Measurements from ENCODE around the gene RALBP1. TPM values are rescaled to one million over a fixed set of nuclear protein-coding genes. Genes with fewer than 3 reads are reported as not detected.
"Not testable (repeated sequence)": the region's sequence is repeated elsewhere in the genome, so short reads cannot be mapped to it uniquely, and the experiment has no call there.

The RALBP1 gene
- total and polyA plus RNA-seq, 4 donors = 31.3 to 55.3 (median 53.8) TPM

DNA sequence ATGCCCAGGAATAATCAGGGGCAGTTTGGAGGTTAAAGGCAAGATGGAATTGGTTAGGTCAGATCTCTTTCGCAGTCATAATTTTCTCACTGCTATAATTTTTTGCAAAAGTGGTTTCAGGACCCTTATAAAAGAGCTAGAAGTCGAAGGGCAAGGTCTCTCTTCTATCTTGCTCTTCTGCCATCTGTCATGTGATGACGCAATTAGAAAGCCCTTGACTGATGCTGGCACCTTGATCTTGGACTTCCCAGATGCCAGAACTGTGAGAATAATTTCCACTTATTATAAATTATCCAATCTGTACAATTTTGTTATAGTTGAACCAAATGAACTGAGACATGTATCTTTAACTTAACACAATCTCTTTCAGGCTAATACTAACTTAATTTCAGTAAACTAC, 6.3 kb upstream of the RALBP1 start:
- WGBS, 2 donors = 87 to 88% methylated on average over 3 of the region's 3 CpGs
- intact Hi-C loops (cut with DNase I) = no loop called here
- Histone ChIP-seq H3K36me3 (ENCODE audit: control insufficient read depth in 1 of 2, insufficient read depth in 2 of 2, low read length in 1 of 2) (no peaks in the 10 kb centered on the region), H3K9me3 (ENCODE audit: control insufficient read depth, low read length) (no peaks in the 10 kb centered on the region), H3K27ac (ENCODE audit: low read depth in 1 of 2, low read length in 2 of 2) (no peak overlapping the region), H3K4me1 (ENCODE audit: control insufficient read depth in 1 of 2, insufficient read depth in 2 of 2, low read length in 2 of 2) (peaks cover 0 to 2% of the 10 kb centered on the region in 2 donors), H3K4me3 (ENCODE audit: low read length in 2 of 2) (no peak overlapping the region), H3K27me3 (ENCODE audit: control insufficient read depth in 1 of 2, insufficient read depth in 2 of 2, low read length in 1 of 2) (no peaks in the 10 kb centered on the region)
- no peak for ATAC-seq (ENCODE audit: low FRiP score)
- no peak for DNase-seq

DNA sequence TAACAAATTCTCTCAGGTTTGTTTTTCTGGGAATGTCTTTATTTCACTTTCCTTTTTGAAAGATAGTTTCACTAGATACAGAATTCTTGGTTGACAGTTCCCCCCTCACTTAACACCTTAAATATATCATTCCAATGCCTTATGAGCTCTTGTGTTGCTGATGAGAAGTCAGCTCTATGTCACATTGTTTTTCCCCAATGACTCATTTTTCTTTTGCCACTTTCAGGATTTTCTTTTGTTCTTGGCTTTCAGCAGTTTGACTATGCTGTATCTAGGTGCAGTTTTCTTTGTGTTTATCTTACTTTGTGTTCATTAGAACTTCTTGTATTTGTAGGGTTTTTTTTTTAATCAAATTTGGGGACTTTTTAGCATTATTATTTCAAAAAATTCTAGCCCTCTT, 5.6 kb upstream of the RALBP1 start:
- no peaks in the 10 kb centered on the region for H3K27me3 ChIP-seq (ENCODE audit: control insufficient read depth in 1 of 2, insufficient read depth in 2 of 2, low read length in 1 of 2)
- H3K4me3 ChIP-seq (ENCODE audit: low read length in 2 of 2) = no peak overlapping the region
- H3K36me3 ChIP-seq (ENCODE audit: control insufficient read depth in 1 of 2, insufficient read depth in 2 of 2, low read length in 1 of 2) = no peaks in the 10 kb centered on the region
- no peak for DNase-seq
- intact Hi-C loops (cut with DNase I) = loop anchor here (10.0 kb wide), 2 partner anchors 105 to 135 kb away; partner anchors contain the start of gene TWSG1 (in 1 of the 2)
- no peak for ATAC-seq (ENCODE audit: low FRiP score)
- H3K27ac ChIP-seq (ENCODE audit: low read depth in 1 of 2, low read length in 2 of 2) = no peak overlapping the region
- peaks cover 0 to 2% of the 10 kb centered on the region in 2 donors for H3K4me1 ChIP-seq (ENCODE audit: control insufficient read depth in 1 of 2, insufficient read depth in 2 of 2, low read length in 2 of 2)
- H3K9me3 ChIP-seq (ENCODE audit: control insufficient read depth, low read length) = no peaks in the 10 kb centered on the region

DNA sequence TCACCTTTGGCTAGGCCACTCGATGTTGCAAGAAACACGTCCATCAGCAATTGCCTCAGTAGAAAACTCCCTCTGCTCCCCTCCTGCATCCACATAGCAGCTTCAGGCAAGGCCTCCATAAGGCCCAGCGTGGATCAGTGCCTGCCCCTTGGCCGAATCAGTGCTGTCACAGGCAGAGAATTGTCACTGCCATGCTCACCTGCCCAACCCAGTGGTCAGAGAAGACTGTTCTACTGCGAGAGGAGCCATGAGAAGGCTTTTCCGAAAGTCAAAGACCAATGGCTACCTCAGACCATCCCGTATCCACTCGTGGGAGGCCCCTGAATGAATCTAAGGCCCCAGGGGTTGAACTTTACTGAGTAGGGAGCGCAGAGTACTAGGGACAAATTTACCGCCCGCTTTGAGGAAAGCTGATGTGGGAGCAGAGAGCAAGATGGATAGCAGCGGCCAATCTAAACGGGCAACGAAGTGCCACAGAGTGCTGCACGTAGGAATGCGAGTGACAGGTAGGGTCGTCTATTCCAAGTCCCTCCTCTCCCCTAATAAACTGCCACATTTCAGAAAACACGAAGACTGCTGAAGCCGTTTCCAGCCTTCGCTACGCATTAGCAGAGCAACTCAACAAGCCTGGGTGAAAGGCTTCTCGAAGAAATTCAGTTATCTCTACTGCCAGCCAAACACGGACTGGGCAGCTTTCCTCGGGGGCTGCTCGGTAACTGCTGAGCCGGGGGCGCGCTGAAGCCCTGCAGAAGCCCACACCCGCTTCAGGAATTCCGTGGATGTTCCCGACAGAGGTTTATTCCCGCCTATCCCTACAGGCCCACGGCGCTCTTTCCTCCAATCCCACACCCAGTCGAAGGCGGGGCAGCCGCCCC, 968 bp upstream of the RALBP1 start:
- 20 to 21% methylated on average over 37 of the region's 37 CpGs for WGBS, 2 donors
- no peak for DNase-seq
- H3K27ac ChIP-seq (ENCODE audit: low read depth in 1 of 2, low read length in 2 of 2) = peak overlapping the region in 1 of 2 donors; percentile 96
- H3K27me3 ChIP-seq (ENCODE audit: control insufficient read depth in 1 of 2, insufficient read depth in 2 of 2, low read length in 1 of 2) = no peaks in the 10 kb centered on the region
- no peaks in the 10 kb centered on the region for H3K36me3 ChIP-seq (ENCODE audit: control insufficient read depth in 1 of 2, insufficient read depth in 2 of 2, low read length in 1 of 2)
- intact Hi-C loops (cut with DNase I) = loop anchor here (10.0 kb wide), 2 partner anchors 110 to 140 kb away; partner anchors contain the start of gene TWSG1 (in 1 of the 2)
- H3K4me1 ChIP-seq (ENCODE audit: control insufficient read depth in 1 of 2, insufficient read depth in 2 of 2, low read length in 2 of 2) = peaks cover 0 to 2% of the 10 kb centered on the region in 2 donors
- ATAC-seq (ENCODE audit: low FRiP score) = peak; percentile 90
- peak overlapping the region; percentile 46 to 50 for H3K4me3 ChIP-seq (ENCODE audit: low read length in 2 of 2)
- no peaks in the 10 kb centered on the region for H3K9me3 ChIP-seq (ENCODE audit: control insufficient read depth, low read length)

DNA sequence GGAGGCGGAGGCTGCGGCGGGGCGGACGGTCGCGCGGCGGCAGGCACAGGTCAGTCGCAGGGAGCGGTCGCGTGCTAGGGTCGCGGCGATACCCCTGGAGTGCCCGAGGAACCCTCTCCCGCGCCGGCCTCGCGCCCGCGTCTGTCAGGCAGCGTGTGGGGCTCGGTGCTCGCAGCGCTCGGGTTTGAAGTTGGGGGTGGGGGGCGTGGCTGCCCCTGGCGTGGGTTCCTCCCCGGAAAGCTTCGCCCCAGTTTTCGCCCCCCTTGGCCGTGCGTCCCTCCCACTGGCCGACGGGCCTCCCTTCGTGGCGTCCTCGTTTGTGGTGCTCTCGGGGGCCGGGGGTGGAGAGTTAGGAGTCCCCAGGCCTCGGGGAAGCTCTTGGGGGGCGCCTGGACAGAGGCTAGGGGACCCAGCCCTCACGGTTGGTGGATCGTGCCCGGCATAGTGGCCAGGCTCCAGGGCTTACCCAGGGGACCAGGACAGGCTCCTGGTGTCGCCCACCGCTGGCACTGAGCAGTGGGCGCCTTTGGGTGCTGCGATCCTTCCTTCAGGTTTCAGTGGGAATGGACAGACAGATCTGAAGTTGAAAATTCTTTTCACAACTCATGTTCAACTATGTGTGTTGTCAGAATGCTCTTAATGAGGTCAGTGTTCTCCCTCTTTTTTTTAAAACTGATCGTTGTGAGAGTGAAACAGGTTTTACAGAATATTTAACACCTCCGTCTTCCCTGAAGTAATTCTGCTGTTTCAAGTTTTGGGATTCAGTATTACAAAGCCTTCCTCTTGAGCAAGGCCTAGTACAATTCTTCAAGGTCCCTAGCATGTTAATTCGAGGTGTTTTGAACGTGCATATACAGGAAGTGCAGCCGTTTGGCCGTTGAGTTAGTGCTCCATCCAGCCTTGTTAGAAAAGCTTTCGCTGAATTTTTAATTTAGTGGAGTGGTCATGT, 604 bp downstream of the RALBP1 start:
- Histone ChIP-seq H3K9me3 (ENCODE audit: control insufficient read depth, low read length) (no peaks in the 10 kb centered on the region), H3K27ac (ENCODE audit: low read depth in 1 of 2, low read length in 2 of 2) (peak overlapping the region in 1 of 2 donors; percentile 41), H3K27me3 (ENCODE audit: control insufficient read depth in 1 of 2, insufficient read depth in 2 of 2, low read length in 1 of 2) (no peaks in the 10 kb centered on the region), H3K36me3 (ENCODE audit: control insufficient read depth in 1 of 2, insufficient read depth in 2 of 2, low read length in 1 of 2) (no peaks in the 10 kb centered on the region), H3K4me3 (ENCODE audit: low read length in 2 of 2) (peak overlapping the region; percentile 61 to 91), H3K4me1 (ENCODE audit: control insufficient read depth in 1 of 2, insufficient read depth in 2 of 2, low read length in 2 of 2) (peaks cover 0 to 2% of the 10 kb centered on the region in 2 donors)
- intact Hi-C loops (cut with DNase I) = loop anchor here (1.0 to 10.0 kb wide), 3 partner anchors 111 to 142 kb away; partner anchors contain the start of gene TWSG1 (in 2 of the 2)
- DNase-seq (no peak), ATAC-seq (ENCODE audit: low FRiP score) (no peak)
- 0 to 1% methylated on average over 57 to 59 of the region's 59 CpGs for WGBS, 2 donors

DNA sequence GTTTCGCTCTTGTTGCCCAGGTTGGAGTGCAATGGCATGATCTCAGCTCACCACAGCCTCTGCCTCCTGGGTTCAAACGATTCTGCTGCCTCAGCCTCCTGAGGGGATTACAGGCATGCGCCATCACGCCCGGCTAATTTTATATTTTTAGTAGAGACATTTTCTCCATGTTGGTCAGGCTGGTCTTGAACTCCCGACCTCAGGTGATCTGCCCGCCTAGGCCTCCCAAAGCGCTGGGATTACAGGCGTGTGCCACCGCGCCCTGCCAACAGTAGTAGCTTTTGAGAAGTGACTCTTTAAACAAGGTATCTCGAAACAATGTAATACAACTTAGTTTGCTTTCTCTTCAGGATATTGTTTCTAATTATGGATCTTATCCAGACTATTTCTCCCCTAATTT, 1.6 kb downstream of the RALBP1 start:
- DNase-seq; H3K4me3 ChIP-seq (ENCODE audit: low read length in 2 of 2); H3K9me3 ChIP-seq (ENCODE audit: control insufficient read depth, low read length); H3K36me3 ChIP-seq (ENCODE audit: control insufficient read depth in 1 of 2, insufficient read depth in 2 of 2, low read length in 1 of 2); ATAC-seq (ENCODE audit: low FRiP score); H3K4me1 ChIP-seq (ENCODE audit: control insufficient read depth in 1 of 2, insufficient read depth in 2 of 2, low read length in 2 of 2); H3K27me3 ChIP-seq (ENCODE audit: control insufficient read depth in 1 of 2, insufficient read depth in 2 of 2, low read length in 1 of 2); H3K27ac ChIP-seq (ENCODE audit: low read depth in 1 of 2, low read length in 2 of 2): not testable (repeated sequence)
- intact Hi-C loops (cut with DNase I) = loop anchor here (10.0 kb wide), 2 partner anchors 112 to 142 kb away; partner anchors contain the start of gene TWSG1 (in 1 of the 2)
- 78 to 80% methylated on average over 12 of the region's 12 CpGs for WGBS, 2 donors

DNA sequence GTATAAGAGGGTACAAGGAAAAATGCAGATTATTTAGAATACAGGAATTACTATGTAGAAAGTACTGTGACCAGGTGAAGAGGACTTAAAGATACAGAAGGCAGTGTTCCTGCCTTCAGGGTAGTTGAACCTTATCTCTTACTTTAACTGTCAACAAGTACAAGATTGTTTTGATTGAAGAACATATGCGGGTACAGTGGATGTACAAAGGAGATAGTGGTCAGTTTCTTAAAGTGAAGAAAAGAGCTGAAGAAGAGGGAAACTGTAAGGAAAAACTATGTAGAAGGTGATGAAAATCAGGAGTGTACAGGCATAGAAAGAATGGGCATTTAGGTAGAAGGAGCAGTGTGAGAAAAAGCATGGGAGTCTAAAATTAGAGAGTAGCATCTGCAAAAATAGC, 2.2 kb downstream of the RALBP1 start:
- Histone ChIP-seq H3K36me3 (ENCODE audit: control insufficient read depth in 1 of 2, insufficient read depth in 2 of 2, low read length in 1 of 2) (no peaks in the 10 kb centered on the region), H3K4me1 (ENCODE audit: control insufficient read depth in 1 of 2, insufficient read depth in 2 of 2, low read length in 2 of 2) (peaks cover 0 to 2% of the 10 kb centered on the region in 2 donors), H3K4me3 (ENCODE audit: low read length in 2 of 2) (no peak overlapping the region), H3K27me3 (ENCODE audit: control insufficient read depth in 1 of 2, insufficient read depth in 2 of 2, low read length in 1 of 2) (no peaks in the 10 kb centered on the region), H3K27ac (ENCODE audit: low read depth in 1 of 2, low read length in 2 of 2) (no peak overlapping the region), H3K9me3 (ENCODE audit: control insufficient read depth, low read length) (no peaks in the 10 kb centered on the region)
- DNase-seq = no peak
- intact Hi-C loops (cut with DNase I) = loop anchor here (10.0 kb wide), 2 partner anchors 113 to 143 kb away; partner anchors contain the start of gene TWSG1 (in 1 of the 2)
- WGBS, 2 donors = 49 to 68% methylated on average over 1 of the region's 1 CpG
- no peak for ATAC-seq (ENCODE audit: low FRiP score)

DNA sequence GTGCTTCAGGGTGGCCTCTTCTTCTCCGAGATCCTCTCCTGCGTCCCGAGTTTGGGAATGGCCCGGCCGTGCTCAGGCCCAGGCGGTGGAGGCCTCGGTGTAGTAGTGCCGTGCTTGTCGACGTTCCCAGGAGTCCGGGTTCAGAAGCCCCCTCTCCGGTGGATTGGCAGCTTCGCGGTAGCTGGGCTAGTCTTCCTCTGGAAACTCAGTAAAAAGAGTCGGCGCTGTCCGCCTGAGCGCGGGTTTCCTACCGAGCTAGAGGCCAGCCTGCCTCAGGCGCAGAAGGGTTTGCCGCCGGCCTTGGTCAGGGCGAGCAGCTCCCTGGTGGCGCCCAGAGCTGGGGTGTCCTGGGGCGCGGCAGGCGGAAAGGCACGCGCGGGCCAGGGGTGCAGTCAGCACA, 3.2 kb downstream of the RALBP1 start:
- Histone ChIP-seq H3K36me3 (ENCODE audit: control insufficient read depth in 1 of 2, insufficient read depth in 2 of 2, low read length in 1 of 2) (no peaks in the 10 kb centered on the region), H3K27me3 (ENCODE audit: control insufficient read depth in 1 of 2, insufficient read depth in 2 of 2, low read length in 1 of 2) (no peaks in the 10 kb centered on the region), H3K4me3 (ENCODE audit: low read length in 2 of 2) (no peak overlapping the region), H3K27ac (ENCODE audit: low read depth in 1 of 2, low read length in 2 of 2) (no peak overlapping the region), H3K9me3 (ENCODE audit: control insufficient read depth, low read length) (no peaks in the 10 kb centered on the region), H3K4me1 (ENCODE audit: control insufficient read depth in 1 of 2, insufficient read depth in 2 of 2, low read length in 2 of 2) (peaks cover 0 to under 1% of the 10 kb centered on the region in 2 donors)
- DNase-seq = peak in 1 of 2 donors; percentile 68
- ATAC-seq (ENCODE audit: low FRiP score) = no peak
- 93 to 94% methylated on average over 29 to 31 of the region's 31 CpGs for WGBS, 2 donors
- intact Hi-C loops (cut with DNase I) = loop anchor here (10.0 kb wide), 2 partner anchors 114 to 144 kb away; partner anchors contain the start of gene TWSG1 (in 1 of the 2)

DNA sequence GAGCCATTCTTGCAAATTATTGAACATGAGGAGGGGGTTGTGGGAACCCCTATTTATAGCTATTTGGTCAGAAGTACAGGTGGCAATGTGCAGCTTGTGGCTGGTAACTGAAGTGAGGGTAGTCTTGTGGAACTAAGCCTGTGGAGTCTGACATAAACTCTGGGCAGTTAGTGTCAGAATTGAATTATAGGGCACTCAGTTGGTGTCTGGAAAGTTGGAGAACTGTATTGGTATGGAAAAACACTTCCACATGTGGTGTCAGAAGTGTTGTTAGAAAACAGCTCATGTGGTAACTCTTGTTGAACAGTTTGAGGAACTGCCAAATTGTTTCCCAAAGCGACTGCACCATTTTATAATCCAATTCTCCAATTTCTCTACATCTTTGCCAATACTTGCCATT, 7.5 kb downstream of the RALBP1 start:
- WGBS, 2 donors = 90 to 97% methylated on average over 1 of the region's 1 CpG
- Histone ChIP-seq H3K9me3 (ENCODE audit: control insufficient read depth, low read length) (no peaks in the 10 kb centered on the region), H3K36me3 (ENCODE audit: control insufficient read depth in 1 of 2, insufficient read depth in 2 of 2, low read length in 1 of 2) (no peaks in the 10 kb centered on the region), H3K27me3 (ENCODE audit: control insufficient read depth in 1 of 2, insufficient read depth in 2 of 2, low read length in 1 of 2) (no peaks in the 10 kb centered on the region), H3K27ac (ENCODE audit: low read depth in 1 of 2, low read length in 2 of 2) (no peak overlapping the region), H3K4me1 (ENCODE audit: control insufficient read depth in 1 of 2, insufficient read depth in 2 of 2, low read length in 2 of 2) (peaks cover 0 to 2% of the 10 kb centered on the region in 2 donors), H3K4me3 (ENCODE audit: low read length in 2 of 2) (no peak overlapping the region)
- ATAC-seq (ENCODE audit: low FRiP score) (no peak), DNase-seq (no peak)
- intact Hi-C loops (cut with DNase I) = no loop called here

All from aorta (tissue), 5 donors.